Adrenal gland (tissue), 5 donors: Measurements from ENCODE around the gene TDO2.

ENCODE experiments used
- CTCF ChIP-seq, 6 experiments: fragments of 450-650 bp in 4 of 6; fragments of 200-600 bp in 2 of 6; sonication (generic) in 1 of 6; IDR thresholded peaks; 1 replicate in 5 of 6; 2 replicates in 1 of 6; pipeline versions ENCODE4 v1.5.1 to v1.8.0; 2016 to 2021; ENCODE audit warnings: antibody characterized with exemption in 6 of 6, mild to moderate bottlenecking in 2 of 6, moderate library complexity in 1 of 6
- POLR2A ChIP-seq, 2 donors: fragments of 450-650 bp; IDR thresholded peaks; one replicate each; pipeline ENCODE4 v1.6.1; 2017; ENCODE audit warnings: antibody characterized with exemption in 2 of 2, mild to moderate bottlenecking in 2 of 2, moderate library complexity in 1 of 2
- donor health status: DM: no; HTN: no; CAD: no.

- TF ChIP-seq POLR2A (IDR thresholded peaks at IDR 0.05) (no peak), CTCF (IDR thresholded peaks at IDR 0.05) (no peak)
These were observed 26.8 kb downstream of the TDO2 start for GRCh38 chr4:155930330-155930729.
